Ascending aorta (tissue), 2 donors: ENCODE results near the gene LGALS3. TPM values are rescaled to one million over a fixed set of nuclear protein-coding genes. Genes with fewer than 3 reads are reported as not detected.

Experiments used
- DNase-seq, 2 donors: peaks; one replicate each; pipeline ENCODE4 v3.0.0-alpha.2; 2019; ENCODE audit warnings: low spot score in 2 of 2
- H3K27ac ChIP-seq, 2 donors: fragments of 200-600 bp; sonication (generic); one replicate each; pipeline ENCODE4 v1.5.1; 2016 to 2017; ENCODE audit warnings: mild to moderate bottlenecking in 1 of 2
- H3K27me3 ChIP-seq: fragments of 200-600 bp; sonication (generic); one replicate; pipeline ENCODE4 v1.5.1; 2017
- H3K36me3 ChIP-seq, 2 donors: fragments of 200-600 bp; sonication (generic); one replicate each; pipeline ENCODE4 v1.5.1; 2016
- H3K4me1 ChIP-seq, 2 donors: fragments of 200-600 bp; sonication (generic); one replicate each; pipeline ENCODE4 v1.5.1; 2016 to 2017; ENCODE audit warnings: mild to moderate bottlenecking in 1 of 2
- H3K4me3 ChIP-seq, 2 donors: fragments of 200-600 bp; sonication (generic); one replicate each; pipeline ENCODE4 v1.5.1; 2016 to 2017; ENCODE audit warnings: mild to moderate bottlenecking in 1 of 2
- H3K9me3 ChIP-seq, 2 donors: fragments of 200-600 bp; sonication (generic); one replicate each; pipeline ENCODE4 v1.5.1; 2016
- CTCF ChIP-seq, 3 experiments: fragments of 200-600 bp in 2 of 3; fragments of 450-650 bp in 1 of 3; sonication (generic) in 2 of 3; IDR thresholded peaks; one replicate each; pipeline ENCODE4 v1.5.1; 2016 to 2019; ENCODE audit warnings: antibody characterized with exemption in 3 of 3, mild to moderate bottlenecking in 1 of 3, moderate library complexity in 1 of 3
- intact Hi-C: fragments of 100-400 bp; cut with DNase I; formaldehyde crosslinking; loops from one replicate; pipeline ENCODE4 v1.15.1; 2023
- total RNA-seq: library from RNA; depleted of rRNA; stranded (reverse); fragments of >200 nt; gene quantifications from one replicate; pipeline ENCODE4 v1.1.0, GENCODE V29; 2016

LGALS3 gene
- total RNA-seq, 1 donor from 2014 or later: 358 TPM

- H3K27me3 ChIP-seq: no peaks in the 10 kb centered on the region
- no peak overlapping the region for H3K4me3 ChIP-seq
- no peaks in the 10 kb centered on the region for H3K9me3 ChIP-seq
- DNase-seq: no peak
- no peak overlapping the region for H3K27ac ChIP-seq
- intact Hi-C loops: no loop called here
- H3K4me1 ChIP-seq: peaks cover 10 to 14% of the 10 kb centered on the region in 2 donors
- no peak for TF ChIP-seq CTCF (IDR thresholded peaks at IDR 0.05)
- H3K36me3 ChIP-seq: no peaks in the 10 kb centered on the region
These were observed 3.6 kb upstream of the LGALS3 start for GRCh38 chr14:55125403-55125802.

GRCh38 chr14:55126034-55126433 lies 3.0 kb upstream of the LGALS3 start:
- peaks cover 13 to 21% of the 10 kb centered on the region in 2 donors for H3K4me1 ChIP-seq
- no peaks in the 10 kb centered on the region for H3K27me3 ChIP-seq
- no peak for TF ChIP-seq CTCF (IDR thresholded peaks at IDR 0.05)
- no peaks in the 10 kb centered on the region for H3K9me3 ChIP-seq
- H3K4me3 ChIP-seq: no peak overlapping the region
- DNase-seq: no peak
- H3K36me3 ChIP-seq: no peaks in the 10 kb centered on the region
- peak overlapping the region in 1 of 2 donors; percentile 50 for H3K27ac ChIP-seq
- intact Hi-C loops: no loop called here

- H3K9me3 ChIP-seq: no peaks in the 10 kb centered on the region
- H3K4me1 ChIP-seq: peaks cover 13 to 30% of the 10 kb centered on the region in 2 donors
- no peak overlapping the region for H3K4me3 ChIP-seq
- no peaks in the 10 kb centered on the region for H3K36me3 ChIP-seq
- no peak for DNase-seq
- TF ChIP-seq CTCF (IDR thresholded peaks at IDR 0.05): no peak
- H3K27me3 ChIP-seq: no peaks in the 10 kb centered on the region
- intact Hi-C loops: no loop called here
- H3K27ac ChIP-seq: peak overlapping the region in 1 of 2 donors; percentile 50
These were observed 2.1 kb upstream of the LGALS3 start for GRCh38 chr14:55126932-55127459.

- intact Hi-C loops: no loop called here
- no peaks in the 10 kb centered on the region for H3K27me3 ChIP-seq
- no peaks in the 10 kb centered on the region for H3K36me3 ChIP-seq
- no peaks in the 10 kb centered on the region for H3K9me3 ChIP-seq
- TF ChIP-seq CTCF (IDR thresholded peaks at IDR 0.05): no peak
- peak overlapping the region in 1 of 2 donors; percentile 9 for H3K27ac ChIP-seq
- no peak for DNase-seq
- H3K4me1 ChIP-seq: peaks cover 11 to 29% of the 10 kb centered on the region in 2 donors
- H3K4me3 ChIP-seq: no peak overlapping the region
These were observed 1.5 kb upstream of the LGALS3 start for GRCh38 chr14:55127460-55127951.

- Histone ChIP-seq H3K4me3 (peak overlapping the region; percentile 77 to 92), H3K4me1 (peaks cover 7 to 28% of the 10 kb centered on the region in 2 donors), H3K36me3 (no peaks in the 10 kb centered on the region), H3K27ac (peak overlapping the region; percentile 95 to 97), H3K27me3 (no peaks in the 10 kb centered on the region), H3K9me3 (no peaks in the 10 kb centered on the region)
- TF ChIP-seq CTCF (IDR thresholded peaks at IDR 0.05): no peak
- intact Hi-C loops: loop anchor here (1.0 to 2.0 kb wide), 3 partner anchors 20 to 78 kb away; partner anchors contain the start of gene MAPK1IP1L
- no peak for DNase-seq
These were observed 516 bp upstream of the LGALS3 start for GRCh38 chr14:55128386-55129085.
